ENCODE results near the gene SF3B5.
A peak's percentile ranks its signal among the peaks of the same experiment; 100 is the strongest.
"Not testable (repeated sequence)": the region's sequence is repeated elsewhere in the genome, so short reads cannot be mapped to it uniquely, and the experiment has no call there.

The SF3B5 gene

GRCh38 chr6:144065213-144065660, 30.1 kb downstream of the SF3B5 start:
- H3K27ac Mint-ChIP-seq = peak overlapping the region; percentile 87
- no peak for DNase-seq (ENCODE audit: low spot score)
- no peaks in the 10 kb centered on the region for H3K27me3 Mint-ChIP-seq (ENCODE audit: low read depth)
- H3K36me3 Mint-ChIP-seq (ENCODE audit: low read depth) = no peaks in the 10 kb centered on the region
- H3K4me3 Mint-ChIP-seq = peak overlapping the region; percentile 85
- no peaks in the 10 kb centered on the region for H3K9me3 Mint-ChIP-seq
- H3K4me1 Mint-ChIP-seq (ENCODE audit: low read depth) = peaks cover 37% of the 10 kb centered on the region

GRCh38 chr6:144064402-144065212, 30.8 kb downstream of the SF3B5 start:
- H3K9me3 Mint-ChIP-seq = no peaks in the 10 kb centered on the region

GRCh38 chr6:144063744-144064401, 31.5 kb downstream of the SF3B5 start:
- Mint-ChIP-seq H3K4me3 (peak overlapping the region; percentile 87), H3K9me3 (no peaks in the 10 kb centered on the region), H3K27me3 (ENCODE audit: low read depth) (no peaks in the 10 kb centered on the region), H3K36me3 (ENCODE audit: low read depth) (no peaks in the 10 kb centered on the region), H3K4me1 (ENCODE audit: low read depth) (peaks cover 36% of the 10 kb centered on the region), H3K27ac (peak overlapping the region; percentile 90)
- peak; percentile 91 for DNase-seq (ENCODE audit: low spot score)

More at GRCh38 chr6:144064402-144065212, 30.8 kb downstream of the SF3B5 start:
- H3K4me1 Mint-ChIP-seq (ENCODE audit: low read depth) = peaks cover 37% of the 10 kb centered on the region
- H3K4me3 Mint-ChIP-seq = peak overlapping the region; percentile 85
- H3K27ac Mint-ChIP-seq = peak overlapping the region; percentile 87
- no peaks in the 10 kb centered on the region for H3K27me3 Mint-ChIP-seq (ENCODE audit: low read depth)
- H3K36me3 Mint-ChIP-seq (ENCODE audit: low read depth) = no peaks in the 10 kb centered on the region
- DNase-seq (ENCODE audit: low spot score) = peak; percentile 81

- Mint-ChIP-seq H3K4me1 (ENCODE audit: low read depth) (peaks cover 32% of the 10 kb centered on the region), H3K27me3 (ENCODE audit: low read depth) (no peaks in the 10 kb centered on the region), H3K9me3 (no peaks in the 10 kb centered on the region), H3K27ac (peak overlapping the region; percentile 90), H3K4me3 (peak overlapping the region; percentile 87), H3K36me3 (ENCODE audit: low read depth) (no peaks in the 10 kb centered on the region)
- no peak for DNase-seq (ENCODE audit: low spot score)
Measured at GRCh38 chr6:144063246-144063743, 32.1 kb downstream of the SF3B5 start.

- H3K27ac Mint-ChIP-seq = peak overlapping the region; percentile 90
- DNase-seq (ENCODE audit: low spot score) = no peak
- H3K4me3 Mint-ChIP-seq = peak overlapping the region; percentile 87
- H3K36me3 Mint-ChIP-seq (ENCODE audit: low read depth) = no peaks in the 10 kb centered on the region
- H3K4me1 Mint-ChIP-seq (ENCODE audit: low read depth) = peaks cover 32% of the 10 kb centered on the region
- no peaks in the 10 kb centered on the region for H3K9me3 Mint-ChIP-seq
- no peaks in the 10 kb centered on the region for H3K27me3 Mint-ChIP-seq (ENCODE audit: low read depth)
Measured at GRCh38 chr6:144062786-144063185, 32.6 kb downstream of the SF3B5 start.

GRCh38 chr6:144059139-144059538, 36.2 kb downstream of the SF3B5 start:
- no peak overlapping the region for H3K4me3 Mint-ChIP-seq
- no peaks in the 10 kb centered on the region for H3K9me3 Mint-ChIP-seq
- peaks cover 31% of the 10 kb centered on the region for H3K4me1 Mint-ChIP-seq (ENCODE audit: low read depth)
- H3K36me3 Mint-ChIP-seq (ENCODE audit: low read depth) = no peaks in the 10 kb centered on the region
- H3K27ac Mint-ChIP-seq = no peak overlapping the region
- no peak for DNase-seq (ENCODE audit: low spot score)
- H3K27me3 Mint-ChIP-seq (ENCODE audit: low read depth) = no peaks in the 10 kb centered on the region

GRCh38 chr6:144055121-144055931, 40.0 kb downstream of the SF3B5 start:
- Mint-ChIP-seq H3K27me3 (ENCODE audit: low read depth) (no peaks in the 10 kb centered on the region), H3K27ac (peak overlapping the region; percentile 100), H3K36me3 (ENCODE audit: low read depth) (no peaks in the 10 kb centered on the region), H3K9me3 (no peaks in the 10 kb centered on the region), H3K4me1 (ENCODE audit: low read depth) (peaks cover 34% of the 10 kb centered on the region), H3K4me3 (peak overlapping the region; percentile 91)
- peak; percentile 69 for DNase-seq (ENCODE audit: low spot score)

- Mint-ChIP-seq H3K27ac (no peak overlapping the region), H3K36me3 (ENCODE audit: low read depth) (no peaks in the 10 kb centered on the region), H3K4me1 (ENCODE audit: low read depth) (peaks cover 34% of the 10 kb centered on the region), H3K4me3 (peak overlapping the region; percentile 8), H3K27me3 (ENCODE audit: low read depth) (no peaks in the 10 kb centered on the region), H3K9me3 (peaks cover 3% of the 10 kb centered on the region)
- no peak for DNase-seq (ENCODE audit: low spot score)
Measured at GRCh38 chr6:144053601-144054000, 41.8 kb downstream of the SF3B5 start.

GRCh38 chr6:144052488-144052887, 42.9 kb downstream of the SF3B5 start:
- no peak overlapping the region for H3K4me3 Mint-ChIP-seq
- peaks cover 7% of the 10 kb centered on the region for H3K9me3 Mint-ChIP-seq
- H3K27me3 Mint-ChIP-seq (ENCODE audit: low read depth) = no peaks in the 10 kb centered on the region
- no peak for DNase-seq (ENCODE audit: low spot score)
- H3K27ac Mint-ChIP-seq = no peak overlapping the region
- peaks cover 32% of the 10 kb centered on the region for H3K4me1 Mint-ChIP-seq (ENCODE audit: low read depth)
- no peaks in the 10 kb centered on the region for H3K36me3 Mint-ChIP-seq (ENCODE audit: low read depth)

- Mint-ChIP-seq H3K27ac (no peak overlapping the region), H3K36me3 (ENCODE audit: low read depth) (no peaks in the 10 kb centered on the region), H3K27me3 (ENCODE audit: low read depth) (no peaks in the 10 kb centered on the region), H3K4me1 (ENCODE audit: low read depth) (peaks cover 15% of the 10 kb centered on the region), H3K9me3 (peaks cover 11% of the 10 kb centered on the region), H3K4me3 (no peak overlapping the region)
- no peak for DNase-seq (ENCODE audit: low spot score)
Measured at GRCh38 chr6:144049386-144049785, 46.0 kb downstream of the SF3B5 start.

GRCh38 chr6:144047688-144048087, 47.7 kb downstream of the SF3B5 start:
- H3K4me1 Mint-ChIP-seq (ENCODE audit: low read depth) = peaks cover 3% of the 10 kb centered on the region
- no peaks in the 10 kb centered on the region for H3K36me3 Mint-ChIP-seq (ENCODE audit: low read depth)
- H3K4me3 Mint-ChIP-seq = no peak overlapping the region
- DNase-seq (ENCODE audit: low spot score) = no peak
- no peaks in the 10 kb centered on the region for H3K27me3 Mint-ChIP-seq (ENCODE audit: low read depth)
- H3K27ac Mint-ChIP-seq = no peak overlapping the region
- H3K9me3 Mint-ChIP-seq = peaks cover 15% of the 10 kb centered on the region

GRCh38 chr6:144046672-144047071, 48.7 kb downstream of the SF3B5 start:
- not testable (repeated sequence) for H3K27ac Mint-ChIP-seq; H3K4me1 Mint-ChIP-seq (ENCODE audit: low read depth); H3K36me3 Mint-ChIP-seq (ENCODE audit: low read depth); H3K27me3 Mint-ChIP-seq (ENCODE audit: low read depth); DNase-seq (ENCODE audit: low spot score); H3K4me3 Mint-ChIP-seq
- peaks cover 16% of the 10 kb centered on the region for H3K9me3 Mint-ChIP-seq

- H3K9me3 Mint-ChIP-seq = peaks cover 16% of the 10 kb centered on the region
- not testable (repeated sequence) for H3K27ac Mint-ChIP-seq; H3K4me3 Mint-ChIP-seq; H3K4me1 Mint-ChIP-seq (ENCODE audit: low read depth); DNase-seq (ENCODE audit: low spot score); H3K36me3 Mint-ChIP-seq (ENCODE audit: low read depth); H3K27me3 Mint-ChIP-seq (ENCODE audit: low read depth)
Measured at GRCh38 chr6:144044989-144045388, 50.4 kb downstream of the SF3B5 start.

All from T-helper 2 cell treated with Interferon-gamma antibody and Interleukin-4, amounts not matched to agents 5 μg/mL and 100 μg/mL, for 36 hours (primary cell).